Chondrocyte (in vitro differentiated cells): ENCODE data around the gene EIF5A2. TPM values are rescaled to one million over a fixed set of nuclear protein-coding genes. Genes with fewer than 3 reads are reported as not detected.
A peak's percentile ranks its signal among the peaks of the same experiment; 100 is the strongest.

Experiments used
- DNase-seq: peaks from one replicate; pipeline ENCODE4 v3.0.0; 2021; ENCODE audit warnings: mixed read lengths, low spot score
- H3K27ac Mint-ChIP-seq: one replicate; pipeline ENCODE4 v1.8.0; 2021; ENCODE audit warnings: mild to moderate bottlenecking, moderate library complexity, mixed read lengths; ENCODE audit not compliant: unreplicated experiment
- H3K27me3 Mint-ChIP-seq: 2 replicates; pipeline ENCODE4 v1.8.0; 2021; ENCODE audit warnings: low read depth, mixed read lengths
- H3K36me3 Mint-ChIP-seq: 2 replicates; pipeline ENCODE4 v1.8.0; 2021; ENCODE audit warnings: low read depth, mixed read lengths
- H3K4me1 Mint-ChIP-seq: 2 replicates; pipeline ENCODE4 v1.8.0; 2021; ENCODE audit warnings: low read depth, mild to moderate bottlenecking, mixed read lengths
- H3K4me3 Mint-ChIP-seq: one replicate; pipeline ENCODE4 v1.8.0; 2021; ENCODE audit warnings: mild to moderate bottlenecking, moderate library complexity, mixed read lengths; ENCODE audit not compliant: unreplicated experiment
- H3K9me3 Mint-ChIP-seq: 2 replicates; pipeline ENCODE4 v1.8.0; 2021; ENCODE audit warnings: low read depth, mixed read lengths
- CTCF ChIP-seq: fragments of 200-600 bp; sonication (generic); IDR thresholded peaks from 2 replicates; pipeline ENCODE4 v1.5.0; 2021; ENCODE audit warnings: antibody characterized with exemption, mild to moderate bottlenecking, moderate library complexity
- long read RNA-seq: library from polyadenylated mRNA; stranded (forward); transcript quantifications from one replicate; pipeline ENCODE4 v2.0.0, GENCODE V29; 2021
- total RNA-seq: library from RNA; stranded (reverse); gene quantifications from 3 replicates; pipeline ENCODE4 v1.2.1, GENCODE V29; 2021

Gene EIF5A2
- 24.0 to 31.5 TPM (median 31.2 TPM) in 3 replicates for total RNA-seq
- long read RNA-seq, full-length matches to known transcripts: 47 of 48 reads
- long read RNA-seq, partial matches to known transcripts: 0 of 48 reads
- long read RNA-seq, other reads (novel, unspliced or antisense): 1 of 48 reads

- peak within 1 kb of the TSS; percentile 95 for H3K27ac Mint-ChIP-seq
These were observed at the start of gene EIF5A2 for GRCh38 chr3:170908235-170909116. Gene EIF5A2 (minus strand): TSS chr3:170908637. CDS start chr3:170907806, 831 bp downstream.

GRCh38 chr3:170956647-170957046 lies 48.2 kb upstream of the EIF5A2 start:
- no peaks in the 10 kb centered on the region for H3K36me3 Mint-ChIP-seq
- H3K4me3 Mint-ChIP-seq: no peak overlapping the region
- no peaks in the 10 kb centered on the region for H3K9me3 Mint-ChIP-seq
- DNase-seq: no peak
- peaks cover under 1% of the 10 kb centered on the region for H3K4me1 Mint-ChIP-seq
- TF ChIP-seq CTCF: no peak
- H3K27ac Mint-ChIP-seq: no peak overlapping the region
- no peaks in the 10 kb centered on the region for H3K27me3 Mint-ChIP-seq

More at GRCh38 chr3:170908235-170909116, at the start of gene EIF5A2:
- peaks cover 24% of the 10 kb centered on the region for H3K9me3 Mint-ChIP-seq
- no peaks in the 10 kb centered on the region for H3K27me3 Mint-ChIP-seq
- H3K36me3 Mint-ChIP-seq: no peaks in the 10 kb centered on the region
- peak; percentile 45 for TF ChIP-seq CTCF
- peak; percentile 95 for DNase-seq
- H3K4me1 Mint-ChIP-seq: peaks cover 26% of the 10 kb centered on the region
- peak within 1 kb of the TSS; percentile 98 for H3K4me3 Mint-ChIP-seq

- no peak overlapping the region for H3K27ac Mint-ChIP-seq
- no peaks in the 10 kb centered on the region for H3K4me1 Mint-ChIP-seq
- no peak for TF ChIP-seq CTCF
- DNase-seq: no peak
- H3K4me3 Mint-ChIP-seq: no peak overlapping the region
- no peaks in the 10 kb centered on the region for H3K27me3 Mint-ChIP-seq
- no peaks in the 10 kb centered on the region for H3K9me3 Mint-ChIP-seq
- H3K36me3 Mint-ChIP-seq: no peaks in the 10 kb centered on the region
These were observed 45.3 kb upstream of the EIF5A2 start for GRCh38 chr3:170953736-170954135.

GRCh38 chr3:170953229-170953628 lies 44.8 kb upstream of the EIF5A2 start:
- Mint-ChIP-seq H3K27ac (no peak overlapping the region), H3K9me3 (no peaks in the 10 kb centered on the region), H3K4me1 (no peaks in the 10 kb centered on the region), H3K4me3 (no peak overlapping the region), H3K27me3 (no peaks in the 10 kb centered on the region), H3K36me3 (no peaks in the 10 kb centered on the region)
- DNase-seq: peak; percentile 48
- TF ChIP-seq CTCF: no peak

- H3K36me3 Mint-ChIP-seq: no peaks in the 10 kb centered on the region
- no peaks in the 10 kb centered on the region for H3K4me1 Mint-ChIP-seq
- no peaks in the 10 kb centered on the region for H3K9me3 Mint-ChIP-seq
- no peak for DNase-seq
- no peak overlapping the region for H3K27ac Mint-ChIP-seq
- no peak overlapping the region for H3K4me3 Mint-ChIP-seq
- peaks cover 13% of the 10 kb centered on the region for H3K27me3 Mint-ChIP-seq
- no peak for TF ChIP-seq CTCF
These were observed 40.8 kb upstream of the EIF5A2 start for GRCh38 chr3:170949211-170949610.
